NCI-H1092 treated with DMSO at 0.1 percent for 48 hours (cell line): ENCODE measurements around the gene PRR7.

Experiments
- DNase-seq: peaks from one replicate; lab custom pipeline; 2025; lab: John Stamatoyannopoulos, UW

The PRR7 gene

DNA sequence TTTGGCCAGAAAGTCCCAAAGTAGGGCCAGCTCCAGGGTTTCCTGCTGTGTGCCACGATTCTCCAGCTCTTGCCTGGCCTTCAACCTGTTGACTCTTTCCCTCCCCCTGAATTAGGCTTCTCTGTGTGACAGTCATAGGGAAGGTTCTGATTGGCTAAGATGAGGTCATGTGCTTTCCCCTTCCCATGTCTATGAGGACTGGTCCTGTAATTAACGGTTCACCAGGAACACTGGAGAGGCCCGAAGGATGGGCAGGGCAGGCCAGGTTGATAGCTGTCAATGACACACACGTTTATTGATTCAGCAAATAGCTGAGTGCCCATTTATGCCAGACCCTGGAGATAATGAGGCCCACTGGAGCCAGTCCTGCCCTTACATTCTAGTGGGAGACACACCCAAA is 9.0 kb upstream of the PRR7 start:
- no peak for DNase-seq

- no peak for DNase-seq
Measured at GRCh38 chr5:177438468-177438867, 8.1 kb upstream of the PRR7 start.

- no peak for DNase-seq
Measured at GRCh38 chr5:177439518-177440053, 7.0 kb upstream of the PRR7 start.

- DNase-seq: no peak
Measured at GRCh38 chr5:177440211-177440989, 6.2 kb upstream of the PRR7 start.

DNA sequence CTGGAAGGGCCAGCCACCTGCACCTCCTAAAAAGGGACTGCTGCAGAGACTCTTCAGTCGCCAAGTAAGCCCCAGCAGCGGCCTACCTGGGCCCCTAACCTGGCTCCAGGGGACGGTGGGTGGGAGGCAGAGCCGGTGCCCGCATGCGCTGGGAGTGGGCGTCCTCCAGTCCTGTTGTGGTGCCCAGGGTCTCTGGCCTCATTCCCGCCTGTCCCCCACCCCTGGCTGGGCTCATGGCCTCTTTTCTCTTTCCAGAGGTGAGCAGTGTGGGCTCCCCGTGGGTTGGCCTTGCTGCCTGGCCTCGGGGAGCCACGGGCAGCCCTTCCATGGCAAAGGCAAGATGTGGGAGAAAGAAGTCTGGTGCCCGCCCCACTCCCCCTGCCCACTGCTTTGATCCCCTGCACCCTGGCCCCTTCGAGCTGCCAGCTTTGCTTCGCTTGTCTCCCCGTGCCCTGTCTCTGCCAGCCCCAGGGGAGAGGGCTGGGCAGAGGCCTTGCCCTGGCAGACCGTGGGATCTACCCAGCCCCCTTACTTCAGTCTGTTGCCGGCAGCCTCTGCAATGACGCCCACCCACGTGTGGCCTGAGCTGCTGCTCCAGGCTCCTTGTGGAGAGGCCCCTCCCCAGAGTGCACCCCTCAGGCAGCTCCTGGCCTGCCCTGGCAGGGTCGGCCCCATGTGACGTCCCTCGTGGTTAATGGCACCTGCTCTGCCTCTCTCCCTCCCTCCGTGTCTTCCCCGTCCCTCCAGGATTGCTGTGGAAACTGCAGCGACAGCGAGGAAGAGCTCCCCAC is 5.4 kb upstream of the PRR7 start:
- DNase-seq: no peak

- DNase-seq: no peak
Measured at GRCh38 chr5:177442066-177442826, 4.4 kb upstream of the PRR7 start.

DNA sequence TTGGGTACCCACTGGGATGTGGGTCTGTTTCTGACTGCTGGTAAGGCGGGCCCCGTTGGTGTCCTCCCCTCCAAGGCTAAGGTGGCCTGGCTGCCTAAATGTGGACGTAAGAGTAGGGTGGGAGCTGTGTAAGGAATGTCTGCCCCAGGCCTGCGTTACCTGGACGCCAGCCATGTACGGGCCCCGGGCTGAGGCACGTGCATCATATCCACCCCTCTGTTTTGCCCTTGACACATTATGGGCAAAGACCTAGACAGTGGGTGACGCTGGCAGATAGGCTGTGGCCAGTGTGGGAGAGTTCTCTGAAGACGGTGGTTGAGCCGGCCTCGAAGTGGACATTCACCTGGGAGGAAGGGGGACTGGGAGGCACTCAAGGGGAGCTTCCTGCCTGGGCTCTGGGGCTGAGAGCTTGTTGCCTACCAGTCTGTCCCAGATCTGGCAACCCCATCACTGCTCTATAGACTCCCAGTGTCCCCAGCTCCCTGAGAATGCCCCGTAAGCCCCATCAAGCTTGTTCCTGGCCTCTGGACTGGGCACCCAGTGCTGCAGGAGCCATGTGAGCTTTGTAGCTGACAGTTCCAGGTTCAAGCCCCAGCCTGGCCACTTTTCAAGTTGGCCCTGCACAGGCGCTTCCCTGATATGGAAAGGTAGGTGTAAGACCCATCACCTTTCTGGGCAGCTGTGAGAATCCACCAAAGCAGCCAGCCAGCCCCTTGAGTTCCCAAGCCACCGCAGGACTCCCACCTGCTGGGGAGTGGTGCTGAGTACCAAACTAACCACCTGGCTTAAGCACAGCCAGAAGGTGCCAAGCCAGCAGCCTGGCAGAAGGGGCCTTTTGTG is 3.2 kb upstream of the PRR7 start:
- no peak for DNase-seq

GRCh38 chr5:177444106-177445051 is 2.2 kb upstream of the PRR7 start:
- no peak for DNase-seq

DNA sequence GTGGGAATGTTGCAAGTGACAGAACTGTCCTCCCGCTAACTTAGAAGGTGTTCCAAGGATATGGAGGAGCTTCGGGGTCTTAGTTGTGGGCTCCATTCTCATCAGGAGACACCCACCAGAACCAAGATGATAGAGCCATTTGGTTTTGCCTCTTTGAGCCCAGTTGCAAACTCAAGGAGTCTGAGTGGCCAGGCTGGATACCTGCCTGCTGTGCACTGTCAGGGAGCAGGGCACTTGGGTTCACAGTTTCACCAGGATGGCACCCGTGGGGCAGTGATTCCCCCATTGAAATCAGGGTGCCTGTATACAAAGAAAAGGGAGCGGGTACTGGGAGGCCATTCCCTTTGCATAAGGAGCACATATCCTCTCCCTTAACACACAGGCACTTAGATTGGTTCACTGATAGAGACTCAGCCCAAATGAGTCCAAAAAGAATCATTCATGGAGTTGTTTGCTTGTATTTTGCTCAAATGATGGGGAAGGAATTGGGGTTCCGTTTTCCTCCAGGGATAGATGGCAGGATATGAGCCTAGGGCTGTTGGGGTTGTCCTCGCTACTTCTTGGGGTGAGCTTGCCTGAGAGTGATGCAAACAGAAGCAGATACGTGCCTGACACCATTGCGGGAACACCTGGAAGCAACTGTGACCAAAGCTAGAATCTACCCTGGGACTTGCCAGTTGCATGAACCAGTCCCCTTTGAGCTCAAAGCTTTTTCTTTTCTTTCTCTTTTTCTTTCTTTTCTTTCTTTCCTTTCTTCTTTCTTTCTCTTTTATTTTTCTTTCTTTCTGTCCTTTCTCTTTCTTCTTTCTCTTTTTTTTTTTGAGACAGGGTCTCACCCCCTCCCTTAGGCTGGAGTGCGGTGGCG is 1.3 kb upstream of the PRR7 start:
- no peak for DNase-seq

GRCh38 chr5:177445917-177446199 is 756 bp upstream of the PRR7 start:
- DNase-seq: no peak

- DNase-seq: peak; percentile 59
Measured at GRCh38 chr5:177447066-177447610, 524 bp downstream of the PRR7 start.

DNA sequence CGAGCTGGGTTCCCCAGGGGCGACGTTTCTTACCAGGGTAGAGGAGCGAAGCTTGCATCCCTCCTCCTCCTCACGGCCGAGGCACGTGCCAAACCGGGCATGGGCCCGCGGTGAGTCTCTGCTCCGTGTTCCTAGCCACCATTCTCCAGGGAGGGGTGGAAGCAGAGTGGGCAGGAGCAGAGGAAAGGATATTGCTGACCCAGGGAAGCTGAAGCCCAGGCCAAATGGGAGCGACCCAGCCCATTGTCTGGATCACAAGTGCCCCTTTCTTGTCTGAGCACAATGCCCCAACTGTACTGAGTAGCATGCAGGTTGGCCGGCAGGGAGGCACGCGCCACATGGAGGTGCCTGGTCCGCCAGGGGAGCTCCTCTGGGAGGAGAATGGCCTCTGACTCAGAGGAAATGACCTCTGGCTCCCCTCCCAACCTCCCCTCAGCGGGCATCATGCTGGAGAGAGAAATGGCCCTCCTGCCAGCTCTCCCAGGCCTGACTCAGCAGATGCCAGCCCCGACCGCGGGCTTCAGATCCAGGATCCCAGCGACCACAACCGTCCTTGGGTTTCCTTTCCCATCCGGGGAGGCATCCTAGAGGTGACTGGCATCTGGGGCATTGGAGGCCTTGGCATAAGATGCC is 1.1 kb downstream of the PRR7 start:
- DNase-seq: peak; percentile 54

DNA sequence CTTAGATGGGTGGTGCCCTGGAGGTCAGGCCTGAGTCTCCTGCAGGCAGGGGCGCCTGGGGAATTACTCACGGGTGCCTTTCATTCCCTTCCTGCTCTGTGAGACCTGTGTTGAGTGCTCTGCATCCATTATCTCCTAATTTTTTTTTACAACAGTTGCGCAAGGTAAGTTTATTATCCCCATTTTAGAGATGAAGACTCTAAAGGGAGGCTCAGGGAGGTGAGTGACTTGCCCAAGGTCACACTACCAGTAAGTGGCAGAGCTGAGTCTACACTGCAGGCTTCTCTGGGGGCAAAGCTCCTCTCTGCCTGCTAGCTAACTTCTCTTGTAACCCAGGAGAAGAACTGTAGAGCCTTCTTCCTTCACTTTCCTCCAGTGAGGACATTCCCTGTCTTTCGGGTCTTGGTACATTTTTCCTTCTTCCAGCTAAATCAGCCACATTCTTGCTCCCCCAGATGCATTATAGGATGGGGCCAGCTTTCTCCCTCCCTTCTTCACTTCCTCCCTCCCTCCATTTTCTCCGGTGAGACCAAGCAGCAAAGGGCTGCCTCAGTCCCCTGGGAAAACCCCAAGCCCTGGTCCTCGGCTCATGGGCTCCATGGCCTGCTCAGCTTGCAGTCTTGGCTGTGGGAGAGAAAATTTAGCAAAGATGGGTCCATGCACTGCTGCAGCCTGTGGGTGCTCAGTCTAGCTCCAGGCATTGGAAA is 1.8 kb downstream of the PRR7 start:
- DNase-seq: no peak

DNA sequence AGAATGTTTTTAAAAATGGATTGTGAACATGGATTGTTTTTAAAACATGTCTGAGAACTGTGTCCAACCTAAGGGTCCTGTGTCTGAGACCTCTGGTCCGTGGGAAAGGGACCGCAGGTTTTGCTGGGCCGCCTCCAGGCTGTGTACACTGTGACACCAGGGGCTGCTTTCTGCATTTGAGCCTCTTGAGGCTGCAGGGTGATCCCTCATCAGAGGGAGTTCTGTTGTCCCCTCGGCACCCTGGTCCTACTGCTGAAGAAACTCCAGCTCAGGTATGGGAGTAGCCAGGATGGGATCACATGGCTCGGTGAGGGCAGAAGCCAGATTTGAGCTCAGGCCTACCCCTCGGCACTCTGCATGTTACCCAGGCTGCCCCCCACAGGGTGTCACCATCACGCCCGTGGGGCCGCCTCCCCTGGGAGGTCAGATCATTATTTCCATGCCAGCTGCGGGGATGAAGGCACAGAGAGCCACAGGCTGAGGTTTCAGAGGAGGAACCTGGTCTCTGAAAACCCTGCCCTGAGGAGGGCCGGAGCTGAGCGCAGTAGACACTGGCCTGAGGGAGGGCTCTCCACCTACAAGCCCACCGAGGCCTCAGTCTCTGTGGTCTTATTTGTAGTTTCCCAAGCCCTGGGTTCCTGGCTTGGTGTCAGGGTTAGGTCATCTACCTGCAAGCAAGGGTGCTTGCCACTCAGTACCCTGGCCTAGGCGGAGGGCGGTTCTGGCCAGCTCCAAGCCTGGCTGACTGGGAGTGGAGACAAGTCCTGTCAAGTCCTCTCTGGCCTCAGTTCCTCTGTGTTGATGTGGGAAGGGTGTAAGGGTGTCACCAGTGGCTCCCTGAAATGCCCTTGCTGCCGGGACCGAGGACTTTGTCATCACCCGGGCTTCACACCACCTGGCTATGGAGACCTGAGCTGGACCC is 2.8 kb downstream of the PRR7 start:
- no peak for DNase-seq

DNA sequence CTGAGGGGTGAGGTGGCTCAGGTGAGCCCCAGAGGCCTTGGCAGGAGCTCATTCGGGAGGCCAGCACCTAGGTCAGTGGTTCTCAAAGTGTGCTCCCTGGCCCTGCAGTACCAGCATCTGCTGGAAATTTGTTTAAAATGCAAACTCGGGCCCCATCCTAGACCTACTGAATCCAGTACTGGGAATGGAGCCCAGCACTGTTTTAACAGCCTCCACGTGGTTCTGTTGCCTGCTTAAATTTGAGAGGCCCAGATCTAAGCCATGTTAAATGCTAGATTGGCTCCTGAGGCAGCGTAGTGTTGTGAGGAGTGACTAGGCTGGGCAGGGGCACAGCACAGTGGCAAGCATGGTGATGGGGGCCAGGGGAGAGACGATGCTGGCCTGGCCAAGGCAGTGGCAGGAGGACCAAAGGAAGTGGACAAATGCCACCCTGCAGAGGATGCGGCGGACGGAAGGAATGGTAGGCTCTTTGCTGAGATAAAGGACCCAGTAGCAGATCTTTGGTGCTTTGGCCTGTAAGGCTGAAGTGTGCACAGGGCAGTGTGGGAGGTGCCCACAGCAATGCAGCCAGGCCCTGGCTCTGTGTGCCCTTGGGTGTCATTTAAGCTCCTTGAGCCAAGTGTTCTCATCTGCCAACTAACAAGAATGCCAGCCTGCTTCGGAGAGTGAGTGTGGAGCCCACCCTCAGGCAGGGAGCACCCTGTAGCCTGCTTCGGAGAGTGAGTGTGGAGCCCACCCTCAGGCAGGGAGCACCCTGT is 4.2 kb downstream of the PRR7 start:
- DNase-seq: no peak
